ENCODE measurements around the gene RREB1. TPM values are rescaled to one million over a fixed set of nuclear protein-coding genes. Genes with fewer than 3 reads are reported as not detected.

The RREB1 gene
- polyA plus RNA-seq, 2 of the 4 experiments (the other 2 are of a cell fraction), result 2.2 to 5.0 TPM

GRCh38 chr6:7218406-7218988 lies 110.7 kb downstream of the RREB1 start (continued):
- TF ChIP-seq HMGXB4 (CRISPR knock-in tag; IDR thresholded peaks at IDR 0.05; ENCODE audit: borderline replicate concordance) (no peak), POLR2A (IDR thresholded peaks at IDR 0.05; ENCODE audit: low read length) (no peak), NR3C1 (IDR thresholded peaks at IDR 0.05) (no peak), ZNF302 (CRISPR knock-in tag; IDR thresholded peaks at IDR 0.05) (no peak), ESRRA (IDR thresholded peaks at IDR 0.05; ENCODE audit: borderline replicate concordance, low read length) (no peak), BHLHE40 (IDR thresholded peaks at IDR 0.05; ENCODE audit: low read depth, low read length) (no peak)
- TF ChIP-seq, protein P1, sequence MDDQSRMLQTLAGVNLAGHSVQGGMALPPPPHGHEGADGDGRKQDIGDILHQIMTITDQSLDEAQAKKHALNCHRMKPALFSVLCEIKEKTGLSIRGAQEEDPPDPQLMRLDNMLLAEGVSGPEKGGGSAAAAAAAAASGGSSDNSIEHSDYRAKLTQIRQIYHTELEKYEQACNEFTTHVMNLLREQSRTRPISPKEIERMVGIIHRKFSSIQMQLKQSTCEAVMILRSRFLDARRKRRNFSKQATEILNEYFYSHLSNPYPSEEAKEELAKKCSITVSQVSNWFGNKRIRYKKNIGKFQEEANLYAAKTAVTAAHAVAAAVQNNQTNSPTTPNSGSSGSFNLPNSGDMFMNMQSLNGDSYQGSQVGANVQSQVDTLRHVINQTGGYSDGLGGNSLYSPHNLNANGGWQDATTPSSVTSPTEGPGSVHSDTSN (IDR thresholded peaks at IDR 0.05), result no peak

DNA sequence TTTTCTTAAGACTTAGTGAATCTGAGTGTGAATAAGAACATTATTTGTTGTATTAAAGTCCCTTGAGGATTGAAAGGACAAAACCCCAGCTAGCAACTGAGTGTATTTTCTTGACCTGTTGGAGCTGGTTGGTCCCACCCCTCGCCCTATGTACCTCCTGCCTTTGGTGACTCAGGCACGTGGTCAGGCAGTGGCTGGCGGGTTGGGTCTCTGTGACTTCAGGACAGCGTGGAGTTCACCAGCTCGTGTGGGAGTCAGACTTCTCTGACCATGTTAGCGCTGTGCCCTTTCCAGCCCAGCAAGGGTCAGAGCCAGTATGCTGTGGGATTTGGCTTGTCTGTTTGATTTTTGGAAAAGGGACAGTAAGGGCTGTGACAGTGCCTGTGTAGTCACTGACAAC lies 111.5 kb downstream of the RREB1 start:
- WGBS (ENCODE audit: missing lambda C conversion rate), result 83% methylated on average over 6 of the region's 6 CpGs
- ChIA-PET CTCF (no interaction called here), POLR2A (no interaction called here)
- TF ChIP-seq CEBPB (IDR thresholded peaks at IDR 0.05), result no peak
- TF ChIP-seq HMGXB4 (CRISPR knock-in tag; IDR thresholded peaks at IDR 0.05; ENCODE audit: borderline replicate concordance), result no peak
- TF ChIP-seq NPAS2 (CRISPR knock-in tag; IDR thresholded peaks at IDR 0.05; ENCODE audit: borderline replicate concordance), result no peak
- no peak for TF ChIP-seq RAD21 (conservative IDR thresholded peaks at IDR 0.05 in 1 of 2, IDR thresholded peaks at IDR 0.05 in 1 of 2)
- no peak for TF ChIP-seq ZFP36 (IDR thresholded peaks at IDR 0.05; ENCODE audit: borderline replicate concordance, partially characterized antibody)
- TF ChIP-seq KDM1A (IDR thresholded peaks at IDR 0.05; ENCODE audit: low read depth), result no peak
- TF ChIP-seq HDAC2 (IDR thresholded peaks at IDR 0.05), result no peak
- no peak for TF ChIP-seq MAFK (IDR thresholded peaks at IDR 0.05; ENCODE audit: partially characterized antibody)
- TF ChIP-seq FOSL2 (IDR thresholded peaks at IDR 0.05), result no peak
- no peak for TF ChIP-seq FOSL2 (CRISPR knock-in tag; IDR thresholded peaks at IDR 0.05)
- TF ChIP-seq HOXA7 (CRISPR knock-in tag; IDR thresholded peaks at IDR 0.05), result no peak
- no peak for TF ChIP-seq SMC3 (IDR thresholded peaks at IDR 0.05)
- TF ChIP-seq CHD4 (IDR thresholded peaks at IDR 0.05; ENCODE audit: borderline replicate concordance), result no peak
- no peak for TF ChIP-seq POLR2AphosphoS2 (conservative IDR thresholded peaks at IDR 0.05; ENCODE audit: low read length)
- no peak for TF ChIP-seq POLR2A (IDR thresholded peaks at IDR 0.05; ENCODE audit: low read length)
- TF ChIP-seq NR3C1 (IDR thresholded peaks at IDR 0.05), result no peak
- no peak for TF ChIP-seq MYC (IDR thresholded peaks at IDR 0.05; ENCODE audit: borderline replicate concordance, low read length)
- H3K9me3 ChIP-seq, result no peaks in the 10 kb centered on the region
- FAIRE-seq (no peak), ATAC-seq (no peak), DNase-seq (ENCODE audit: low read depth in 1 of 2, low spot score in 1 of 2) (no peak)
- H3K4me1 ChIP-seq, result no peaks in the 10 kb centered on the region
- H3K4me2 ChIP-seq, result no peak overlapping the region
- H3K4me3 ChIP-seq, result no peak overlapping the region
- H3K27ac ChIP-seq, result no peak overlapping the region

GRCh38 chr6:7222197-7222596 lies 114.4 kb downstream of the RREB1 start:
- no peak for FAIRE-seq
- 93% methylated on average over 5 of the region's 5 CpGs for WGBS (ENCODE audit: missing lambda C conversion rate)
- TF ChIP-seq ZNF302 (CRISPR knock-in tag; IDR thresholded peaks at IDR 0.05) (no peak), MAFK (IDR thresholded peaks at IDR 0.05; ENCODE audit: partially characterized antibody) (no peak), ZFP36 (IDR thresholded peaks at IDR 0.05; ENCODE audit: borderline replicate concordance, partially characterized antibody) (no peak), ESRRA (IDR thresholded peaks at IDR 0.05; ENCODE audit: borderline replicate concordance, low read length) (no peak), HOXB13 (CRISPR knock-in tag; IDR thresholded peaks at IDR 0.05; ENCODE audit: low read depth) (no peak), BHLHE40 (IDR thresholded peaks at IDR 0.05; ENCODE audit: low read depth, low read length) (no peak)
- TF ChIP-seq, protein P2, sequence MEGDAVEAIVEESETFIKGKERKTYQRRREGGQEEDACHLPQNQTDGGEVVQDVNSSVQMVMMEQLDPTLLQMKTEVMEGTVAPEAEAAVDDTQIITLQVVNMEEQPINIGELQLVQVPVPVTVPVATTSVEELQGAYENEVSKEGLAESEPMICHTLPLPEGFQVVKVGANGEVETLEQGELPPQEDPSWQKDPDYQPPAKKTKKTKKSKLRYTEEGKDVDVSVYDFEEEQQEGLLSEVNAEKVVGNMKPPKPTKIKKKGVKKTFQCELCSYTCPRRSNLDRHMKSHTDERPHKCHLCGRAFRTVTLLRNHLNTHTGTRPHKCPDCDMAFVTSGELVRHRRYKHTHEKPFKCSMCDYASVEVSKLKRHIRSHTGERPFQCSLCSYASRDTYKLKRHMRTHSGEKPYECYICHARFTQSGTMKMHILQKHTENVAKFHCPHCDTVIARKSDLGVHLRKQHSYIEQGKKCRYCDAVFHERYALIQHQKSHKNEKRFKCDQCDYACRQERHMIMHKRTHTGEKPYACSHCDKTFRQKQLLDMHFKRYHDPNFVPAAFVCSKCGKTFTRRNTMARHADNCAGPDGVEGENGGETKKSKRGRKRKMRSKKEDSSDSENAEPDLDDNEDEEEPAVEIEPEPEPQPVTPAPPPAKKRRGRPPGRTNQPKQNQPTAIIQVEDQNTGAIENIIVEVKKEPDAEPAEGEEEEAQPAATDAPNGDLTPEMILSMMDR (IDR thresholded peaks at IDR 0.05), result no peak
- ChIA-PET CTCF (no interaction called here), POLR2A (no interaction called here)
- no peak for DNase-seq (ENCODE audit: low read depth in 1 of 2, low spot score in 1 of 2)
- no peak overlapping the region for H3K27ac ChIP-seq
- H3K9me3 ChIP-seq, result no peaks in the 10 kb centered on the region
- H3K4me2 ChIP-seq, result no peak overlapping the region
- no peak overlapping the region for H3K4me3 ChIP-seq
- no peak for ATAC-seq
- no peaks in the 10 kb centered on the region for H3K4me1 ChIP-seq
